ENCODE measurements around the gene MOCS3.

MOCS3 gene, protein sequence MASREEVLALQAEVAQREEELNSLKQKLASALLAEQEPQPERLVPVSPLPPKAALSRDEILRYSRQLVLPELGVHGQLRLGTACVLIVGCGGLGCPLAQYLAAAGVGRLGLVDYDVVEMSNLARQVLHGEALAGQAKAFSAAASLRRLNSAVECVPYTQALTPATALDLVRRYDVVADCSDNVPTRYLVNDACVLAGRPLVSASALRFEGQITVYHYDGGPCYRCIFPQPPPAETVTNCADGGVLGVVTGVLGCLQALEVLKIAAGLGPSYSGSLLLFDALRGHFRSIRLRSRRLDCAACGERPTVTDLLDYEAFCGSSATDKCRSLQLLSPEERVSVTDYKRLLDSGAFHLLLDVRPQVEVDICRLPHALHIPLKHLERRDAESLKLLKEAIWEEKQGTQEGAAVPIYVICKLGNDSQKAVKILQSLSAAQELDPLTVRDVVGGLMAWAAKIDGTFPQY

DNA sequence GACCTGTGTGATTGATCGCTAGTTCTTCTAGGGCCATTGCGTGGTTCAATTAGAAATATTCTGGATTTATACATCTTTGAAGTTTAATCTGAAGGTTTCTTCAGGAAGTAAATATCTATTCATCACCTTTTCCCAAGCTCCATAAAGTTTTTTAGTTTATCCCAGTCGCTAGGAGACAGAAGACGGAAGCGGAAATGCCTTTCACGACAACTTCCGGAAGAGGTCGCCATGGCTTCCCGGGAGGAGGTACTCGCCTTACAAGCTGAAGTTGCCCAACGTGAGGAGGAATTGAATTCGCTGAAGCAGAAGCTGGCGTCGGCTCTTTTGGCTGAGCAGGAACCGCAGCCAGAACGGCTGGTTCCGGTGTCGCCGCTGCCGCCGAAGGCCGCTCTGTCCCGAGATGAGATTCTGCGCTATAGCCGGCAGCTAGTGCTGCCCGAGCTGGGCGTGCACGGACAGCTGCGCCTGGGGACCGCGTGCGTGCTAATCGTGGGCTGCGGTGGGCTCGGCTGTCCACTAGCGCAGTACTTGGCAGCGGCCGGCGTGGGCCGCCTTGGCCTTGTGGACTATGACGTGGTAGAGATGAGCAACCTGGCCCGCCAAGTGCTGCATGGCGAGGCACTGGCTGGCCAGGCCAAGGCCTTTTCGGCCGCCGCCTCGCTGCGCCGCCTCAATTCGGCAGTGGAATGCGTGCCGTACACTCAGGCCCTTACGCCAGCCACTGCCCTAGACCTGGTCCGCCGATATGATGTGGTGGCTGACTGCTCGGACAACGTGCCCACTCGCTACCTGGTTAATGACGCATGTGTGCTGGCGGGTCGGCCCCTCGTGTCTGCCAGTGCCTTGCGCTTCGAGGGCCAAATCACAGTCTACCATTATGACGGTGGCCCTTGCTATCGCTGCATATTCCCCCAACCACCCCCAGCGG, at the start of gene MOCS3:
TSS of gene MOCS3 (plus strand) at position 204 of the 928 bp plus-strand sequence. CDS start at position 229, 25 bp downstream.
- peak; percentile 94 for DNase-seq (ENCODE audit: low read depth, low spot score)

DNA sequence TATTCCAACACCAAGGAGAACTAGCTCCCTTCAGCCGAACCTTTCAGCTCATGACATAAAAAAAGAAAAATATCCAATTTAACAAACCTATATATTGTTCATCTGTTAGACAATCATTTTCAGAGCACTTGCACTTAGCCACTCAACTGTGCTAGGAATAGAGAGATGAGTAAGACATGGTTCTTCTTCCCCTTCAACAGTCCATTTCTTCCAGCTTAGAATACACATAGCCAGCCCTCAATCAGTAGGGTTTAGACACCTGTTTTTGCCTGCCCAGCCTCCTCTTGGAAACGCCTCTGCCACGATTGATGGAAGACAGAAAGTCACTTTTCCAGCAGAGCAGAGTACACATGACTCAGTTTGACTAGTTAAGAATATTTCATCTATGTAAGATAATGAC, 49.2 kb upstream of the MOCS3 start:
- DNase-seq (ENCODE audit: low read depth, low spot score), result no peak

DNA sequence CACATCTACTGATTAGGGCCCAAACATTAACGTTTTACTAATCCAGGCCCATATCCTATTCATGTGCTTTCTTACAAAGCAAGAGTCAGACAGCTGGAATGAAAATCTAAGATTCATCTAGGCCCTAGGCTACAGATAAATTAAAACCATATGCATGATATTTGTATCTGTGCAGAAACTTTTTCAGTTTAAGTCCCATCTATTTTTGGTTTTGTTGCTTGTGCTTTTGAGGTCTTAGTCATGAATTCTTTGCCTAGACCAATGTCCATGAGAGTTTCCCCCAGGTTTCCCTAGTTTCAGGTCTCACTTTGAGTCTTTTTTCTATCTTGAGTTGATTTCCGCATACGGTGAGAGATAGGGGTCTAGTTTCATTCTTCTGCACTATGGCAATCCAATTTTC, 47.6 kb upstream of the MOCS3 start:
- no peak for DNase-seq (ENCODE audit: low read depth, low spot score)

- no peak for DNase-seq (ENCODE audit: low read depth, low spot score)
These were observed 46.9 kb upstream of the MOCS3 start for GRCh38 chr20:50911716-50912115.

DNA sequence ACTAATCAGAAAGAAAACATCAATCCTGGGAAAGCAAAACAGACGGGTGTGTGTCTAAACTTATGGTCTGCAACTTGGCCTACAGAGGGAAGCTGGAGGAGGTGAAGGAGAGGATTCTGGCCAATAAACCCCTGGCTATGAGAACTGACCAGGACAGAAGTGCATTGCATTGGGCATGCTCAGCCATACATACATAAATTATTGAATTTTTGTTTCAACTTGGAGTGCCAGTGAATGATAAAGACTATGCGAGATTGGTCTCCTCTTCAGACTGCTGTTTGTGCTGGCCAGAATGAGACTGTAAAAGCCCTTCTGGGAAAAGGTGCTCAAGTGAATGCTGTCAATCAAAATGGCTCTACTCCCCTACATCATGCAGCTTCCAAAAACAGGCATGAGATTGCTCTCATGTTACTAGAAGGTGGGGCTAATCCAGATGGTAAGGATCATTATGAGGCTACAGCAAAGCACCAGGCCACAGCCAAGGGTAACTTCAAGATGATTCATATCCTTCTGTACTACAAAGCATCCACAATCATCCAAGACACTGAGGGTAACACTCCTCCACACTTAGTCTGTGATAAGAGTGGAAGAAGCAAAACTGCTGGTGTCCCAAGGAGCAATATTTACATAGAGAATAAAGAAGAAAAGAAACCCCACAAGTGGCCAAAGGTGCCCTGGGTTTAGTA, 44.8 kb upstream of the MOCS3 start:
- DNase-seq (ENCODE audit: low read depth, low spot score), result peak; percentile 47

DNA sequence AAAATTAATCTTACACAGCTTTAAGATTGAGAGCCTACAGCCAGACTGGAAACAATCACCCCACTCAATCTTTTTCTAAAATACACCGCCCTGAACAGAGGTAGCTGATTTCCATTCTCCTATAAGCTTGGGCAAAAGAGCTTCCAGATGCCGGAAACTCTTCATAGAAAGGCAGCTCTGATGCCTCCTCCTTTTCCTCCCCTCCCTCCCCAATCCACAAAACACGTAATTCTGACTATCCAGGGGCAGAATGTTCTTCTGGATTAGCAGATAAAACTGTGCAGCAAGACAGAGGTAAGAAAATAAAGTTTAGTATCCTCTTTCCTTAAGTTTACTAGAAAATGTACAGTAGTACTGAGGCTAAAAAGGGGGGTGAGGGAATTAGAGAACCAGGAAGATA, 43.2 kb upstream of the MOCS3 start:
- peak; percentile 19 for DNase-seq (ENCODE audit: low read depth, low spot score)

GRCh38 chr20:50916257-50916656, 42.4 kb upstream of the MOCS3 start:
- DNase-seq (ENCODE audit: low read depth, low spot score), result peak; percentile 30

GRCh38 chr20:50916934-50917333, 41.7 kb upstream of the MOCS3 start:
- DNase-seq (ENCODE audit: low read depth, low spot score), result no peak

- peak; percentile 16 for DNase-seq (ENCODE audit: low read depth, low spot score)
These were observed 40.2 kb upstream of the MOCS3 start for GRCh38 chr20:50918403-50918802.

GRCh38 chr20:50919567-50919966, 39.1 kb upstream of the MOCS3 start:
- DNase-seq (ENCODE audit: low read depth, low spot score), result peak; percentile 45

DNA sequence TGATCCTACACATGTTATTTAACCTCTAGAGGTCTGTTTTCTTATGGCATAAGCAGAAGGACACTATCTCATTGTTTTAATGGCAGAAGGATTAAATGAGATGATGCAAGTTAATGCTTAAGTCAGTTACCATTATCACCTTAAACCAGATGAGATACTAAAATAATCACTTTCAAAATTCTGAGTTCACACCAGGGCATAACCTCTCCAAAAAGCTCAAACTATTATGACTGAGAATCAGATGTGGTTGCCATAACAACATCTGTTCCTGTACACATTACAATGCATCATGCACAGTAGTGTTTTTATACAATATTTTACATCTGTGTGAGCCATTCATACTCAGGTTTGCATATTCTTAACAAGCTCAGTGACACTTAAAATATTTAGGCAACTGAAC, 37.6 kb upstream of the MOCS3 start:
- DNase-seq (ENCODE audit: low read depth, low spot score), result no peak

DNA sequence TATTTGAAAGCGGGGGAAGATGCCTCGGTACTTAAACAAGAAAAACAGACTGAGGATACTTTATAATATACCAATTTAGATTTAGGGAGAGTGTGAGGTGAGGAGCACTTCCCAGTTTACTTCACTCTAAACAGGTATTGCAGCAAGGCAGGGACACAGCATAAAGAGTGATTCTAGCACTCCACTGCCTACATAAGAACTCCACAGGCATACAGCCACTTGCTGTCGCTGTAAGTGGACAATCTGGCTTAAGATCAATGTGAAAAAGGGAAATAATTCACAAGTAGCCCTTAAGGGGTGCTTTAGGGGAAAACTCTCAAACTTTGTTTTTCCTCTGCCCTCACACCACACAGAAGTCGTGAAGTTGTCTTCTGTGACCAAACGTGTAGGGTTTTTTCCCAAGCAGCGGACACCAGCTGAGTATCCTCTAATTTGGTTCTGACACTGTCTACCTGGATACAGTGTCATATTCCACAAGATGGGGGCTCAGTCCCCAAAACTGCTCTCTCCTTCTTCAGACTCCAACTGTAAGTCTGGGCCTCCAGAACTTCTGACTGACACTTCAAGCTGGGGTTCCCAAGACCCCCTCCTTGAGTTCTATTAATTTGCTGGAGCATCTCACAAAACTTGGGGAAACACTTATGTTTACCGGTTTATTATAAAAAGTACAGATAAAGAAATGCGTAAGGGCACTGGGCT, 36.7 kb upstream of the MOCS3 start:
- DNase-seq (ENCODE audit: low read depth, low spot score), result no peak

GRCh38 chr20:50924261-50924920, 34.2 kb upstream of the MOCS3 start:
- DNase-seq (ENCODE audit: low read depth, low spot score), result no peak

DNA sequence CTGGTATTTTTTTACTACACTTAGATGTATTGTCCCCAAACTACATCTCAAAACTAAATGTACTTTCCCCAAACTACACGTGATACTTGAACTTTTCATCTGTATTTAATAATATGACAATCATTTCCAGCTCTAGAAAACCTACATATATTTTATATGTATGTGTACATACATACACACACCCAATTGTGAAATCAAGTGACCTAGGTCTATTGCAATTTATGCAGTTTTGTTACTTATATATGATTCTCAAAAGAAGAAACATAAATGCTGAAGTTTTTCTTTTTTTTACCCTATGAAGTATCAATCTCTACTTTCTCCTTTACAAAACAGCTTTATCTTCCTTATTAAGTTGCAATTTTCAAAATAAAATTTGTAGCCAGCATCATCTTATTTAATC, 32.1 kb upstream of the MOCS3 start:
- DNase-seq (ENCODE audit: low read depth, low spot score), result no peak

DNA sequence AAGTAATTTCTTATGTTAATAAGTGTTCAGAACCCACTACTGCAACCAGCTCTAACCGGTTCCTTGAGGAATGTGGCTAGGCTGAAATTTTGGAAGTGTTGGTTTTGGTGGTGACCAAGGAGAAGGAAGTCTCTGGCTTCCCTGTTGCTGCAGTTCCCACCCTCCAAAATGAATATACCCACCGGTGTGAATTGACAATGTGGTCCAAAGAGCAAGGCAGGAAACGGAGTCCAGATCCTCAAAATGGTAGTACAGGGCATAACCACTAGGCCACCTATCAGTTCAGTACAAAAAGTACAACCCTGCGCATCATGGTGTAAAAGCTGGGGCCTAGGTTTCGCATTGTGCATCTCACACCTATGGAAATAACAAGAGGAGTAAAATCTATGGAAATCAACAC, 30.1 kb upstream of the MOCS3 start:
- no peak for DNase-seq (ENCODE audit: low read depth, low spot score)

- DNase-seq (ENCODE audit: low read depth, low spot score), result peak; percentile 97
These were observed 29.1 kb upstream of the MOCS3 start for GRCh38 chr20:50929299-50930138.

GRCh38 chr20:50930139-50930975, 28.3 kb upstream of the MOCS3 start:
- DNase-seq (ENCODE audit: low read depth, low spot score), result peak; percentile 51

- DNase-seq (ENCODE audit: low read depth, low spot score), result no peak
These were observed 27.7 kb upstream of the MOCS3 start for GRCh38 chr20:50930976-50931305.
